ENCODE results near the gene TLR4. TPM values are rescaled to one million over a fixed set of nuclear protein-coding genes. Genes with fewer than 3 reads are reported as not detected.

TLR4 gene
- polyA plus RNA-seq, 2 of the 4 experiments (the other 2 are of a cell fraction) = 0.03 to 0.04 TPM

DNA sequence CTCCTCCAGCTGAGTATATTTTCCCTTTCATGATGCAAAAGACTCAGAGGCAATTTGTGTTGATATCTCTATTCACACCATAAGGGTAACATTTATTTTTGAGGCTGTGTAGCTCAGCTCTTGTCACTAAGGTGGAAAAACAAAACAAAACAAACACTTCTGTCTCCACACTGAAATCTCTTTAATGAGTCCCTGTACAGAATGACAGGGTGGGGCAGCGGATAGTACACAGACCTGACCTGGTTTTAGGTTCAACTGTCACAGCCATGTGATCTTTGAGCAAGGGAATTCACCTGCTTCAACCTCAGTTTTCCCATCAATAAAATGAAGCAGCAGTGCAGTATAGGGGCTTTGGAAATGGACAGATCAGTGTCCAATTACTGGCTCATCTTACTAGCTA, 29.3 kb downstream of the TLR4 start:
- Histone ChIP-seq H3K27ac (no peak overlapping the region), H3K4me1 (no peaks in the 10 kb centered on the region), H3K4me3 (no peak overlapping the region), H3K4me2 (no peak overlapping the region), H3K9me3 (no peaks in the 10 kb centered on the region)
- POLR2A ChIA-PET = no interaction called here
- WGBS (ENCODE audit: missing lambda C conversion rate) = 0% methylated on average over 1 of the region's 1 CpG
- FAIRE-seq (no peak), DNase-seq (ENCODE audit: low read depth in 1 of 2, low spot score in 1 of 2) (no peak), ATAC-seq (no peak)
- TF ChIP-seq BHLHE40 (IDR thresholded peaks at IDR 0.05; ENCODE audit: low read depth, low read length) = no peak
- TF ChIP-seq, protein P1, sequence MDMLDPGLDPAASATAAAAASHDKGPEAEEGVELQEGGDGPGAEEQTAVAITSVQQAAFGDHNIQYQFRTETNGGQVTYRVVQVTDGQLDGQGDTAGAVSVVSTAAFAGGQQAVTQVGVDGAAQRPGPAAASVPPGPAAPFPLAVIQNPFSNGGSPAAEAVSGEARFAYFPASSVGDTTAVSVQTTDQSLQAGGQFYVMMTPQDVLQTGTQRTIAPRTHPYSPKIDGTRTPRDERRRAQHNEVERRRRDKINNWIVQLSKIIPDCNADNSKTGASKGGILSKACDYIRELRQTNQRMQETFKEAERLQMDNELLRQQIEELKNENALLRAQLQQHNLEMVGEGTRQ (IDR thresholded peaks at IDR 0.05) = no peak
- TF ChIP-seq, protein P2, sequence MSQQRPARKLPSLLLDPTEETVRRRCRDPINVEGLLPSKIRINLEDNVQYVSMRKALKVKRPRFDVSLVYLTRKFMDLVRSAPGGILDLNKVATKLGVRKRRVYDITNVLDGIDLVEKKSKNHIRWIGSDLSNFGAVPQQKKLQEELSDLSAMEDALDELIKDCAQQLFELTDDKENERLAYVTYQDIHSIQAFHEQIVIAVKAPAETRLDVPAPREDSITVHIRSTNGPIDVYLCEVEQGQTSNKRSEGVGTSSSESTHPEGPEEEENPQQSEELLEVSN (IDR thresholded peaks at IDR 0.05; ENCODE audit: borderline replicate concordance, low read depth) = no peak
- TF ChIP-seq, protein P3, sequence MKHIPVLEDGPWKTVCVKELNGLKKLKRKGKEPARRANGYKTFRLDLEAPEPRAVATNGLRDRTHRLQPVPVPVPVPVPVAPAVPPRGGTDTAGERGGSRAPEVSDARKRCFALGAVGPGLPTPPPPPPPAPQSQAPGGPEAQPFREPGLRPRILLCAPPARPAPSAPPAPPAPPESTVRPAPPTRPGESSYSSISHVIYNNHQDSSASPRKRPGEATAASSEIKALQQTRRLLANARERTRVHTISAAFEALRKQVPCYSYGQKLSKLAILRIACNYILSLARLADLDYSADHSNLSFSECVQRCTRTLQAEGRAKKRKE (CRISPR knock-in tag; IDR thresholded peaks at IDR 0.05; ENCODE audit: low read depth) = no peak
- no peak for TF ChIP-seq ESRRA (IDR thresholded peaks at IDR 0.05; ENCODE audit: borderline replicate concordance, low read length)
- TF ChIP-seq HEYL (CRISPR knock-in tag; IDR thresholded peaks at IDR 0.05) = no peak
- TF ChIP-seq, protein P4, sequence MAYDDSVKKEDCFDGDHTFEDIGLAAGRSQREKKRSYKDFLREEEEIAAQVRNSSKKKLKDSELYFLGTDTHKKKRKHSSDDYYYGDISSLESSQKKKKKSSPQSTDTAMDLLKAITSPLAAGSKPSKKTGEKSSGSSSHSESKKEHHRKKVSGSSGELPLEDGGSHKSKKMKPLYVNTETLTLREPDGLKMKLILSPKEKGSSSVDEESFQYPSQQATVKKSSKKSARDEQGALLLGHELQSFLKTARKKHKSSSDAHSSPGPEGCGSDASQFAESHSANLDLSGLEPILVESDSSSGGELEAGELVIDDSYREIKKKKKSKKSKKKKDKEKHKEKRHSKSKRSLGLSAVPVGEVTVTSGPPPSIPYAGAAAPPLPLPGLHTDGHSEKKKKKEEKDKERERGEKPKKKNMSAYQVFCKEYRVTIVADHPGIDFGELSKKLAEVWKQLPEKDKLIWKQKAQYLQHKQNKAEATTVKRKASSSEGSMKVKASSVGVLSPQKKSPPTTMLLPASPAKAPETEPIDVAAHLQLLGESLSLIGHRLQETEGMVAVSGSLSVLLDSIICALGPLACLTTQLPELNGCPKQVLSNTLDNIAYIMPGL (CRISPR knock-in tag; IDR thresholded peaks at IDR 0.05; ENCODE audit: borderline replicate concordance) = no peak
- no peak for TF ChIP-seq FOSB (CRISPR knock-in tag; IDR thresholded peaks at IDR 0.05)
- no peak for TF ChIP-seq JUN (IDR thresholded peaks at IDR 0.05)
- TF ChIP-seq ZC3H11A (IDR thresholded peaks at IDR 0.05) = no peak
- TF ChIP-seq FOSL2 (IDR thresholded peaks at IDR 0.05) = no peak
- TF ChIP-seq FOSL2 (CRISPR knock-in tag; IDR thresholded peaks at IDR 0.05) = no peak
- no peak for TF ChIP-seq NFE2L2 (conservative IDR thresholded peaks at IDR 0.05; ENCODE audit: low read length)
- CTCF ChIA-PET = no interaction called here

DNA sequence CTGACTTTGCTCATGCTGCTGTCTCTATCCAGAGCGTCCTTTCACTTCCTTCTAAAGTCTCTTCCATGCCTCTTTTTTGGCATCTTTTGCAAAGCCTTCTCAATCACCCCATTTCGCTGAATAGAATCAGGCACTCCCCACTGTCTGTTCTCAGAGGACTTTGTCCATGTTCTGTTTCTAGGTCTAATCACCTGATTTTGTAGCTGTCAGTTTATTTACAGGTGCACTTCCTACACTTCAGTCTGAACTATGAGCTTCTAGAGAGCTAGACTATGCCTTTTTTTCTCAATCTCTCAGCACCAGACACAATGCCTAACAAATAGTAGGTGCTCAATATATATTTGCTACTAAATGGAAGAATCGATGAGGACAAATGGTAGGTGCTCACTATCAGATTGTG, 29.9 kb downstream of the TLR4 start:
- 0% methylated on average over 3 of the region's 3 CpGs for WGBS (ENCODE audit: missing lambda C conversion rate)
- ATAC-seq (no peak), FAIRE-seq (no peak), DNase-seq (ENCODE audit: low read depth in 1 of 2, low spot score in 1 of 2) (no peak)
- H3K9me3 ChIP-seq = no peaks in the 10 kb centered on the region
- ChIA-PET POLR2A (no interaction called here), CTCF (no interaction called here)
- H3K4me3 ChIP-seq = no peak overlapping the region
- H3K27ac ChIP-seq = no peak overlapping the region
- no peaks in the 10 kb centered on the region for H3K4me1 ChIP-seq
- TF ChIP-seq, protein P5, sequence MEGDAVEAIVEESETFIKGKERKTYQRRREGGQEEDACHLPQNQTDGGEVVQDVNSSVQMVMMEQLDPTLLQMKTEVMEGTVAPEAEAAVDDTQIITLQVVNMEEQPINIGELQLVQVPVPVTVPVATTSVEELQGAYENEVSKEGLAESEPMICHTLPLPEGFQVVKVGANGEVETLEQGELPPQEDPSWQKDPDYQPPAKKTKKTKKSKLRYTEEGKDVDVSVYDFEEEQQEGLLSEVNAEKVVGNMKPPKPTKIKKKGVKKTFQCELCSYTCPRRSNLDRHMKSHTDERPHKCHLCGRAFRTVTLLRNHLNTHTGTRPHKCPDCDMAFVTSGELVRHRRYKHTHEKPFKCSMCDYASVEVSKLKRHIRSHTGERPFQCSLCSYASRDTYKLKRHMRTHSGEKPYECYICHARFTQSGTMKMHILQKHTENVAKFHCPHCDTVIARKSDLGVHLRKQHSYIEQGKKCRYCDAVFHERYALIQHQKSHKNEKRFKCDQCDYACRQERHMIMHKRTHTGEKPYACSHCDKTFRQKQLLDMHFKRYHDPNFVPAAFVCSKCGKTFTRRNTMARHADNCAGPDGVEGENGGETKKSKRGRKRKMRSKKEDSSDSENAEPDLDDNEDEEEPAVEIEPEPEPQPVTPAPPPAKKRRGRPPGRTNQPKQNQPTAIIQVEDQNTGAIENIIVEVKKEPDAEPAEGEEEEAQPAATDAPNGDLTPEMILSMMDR (IDR thresholded peaks at IDR 0.05) = no peak
- no peak overlapping the region for H3K4me2 ChIP-seq

DNA sequence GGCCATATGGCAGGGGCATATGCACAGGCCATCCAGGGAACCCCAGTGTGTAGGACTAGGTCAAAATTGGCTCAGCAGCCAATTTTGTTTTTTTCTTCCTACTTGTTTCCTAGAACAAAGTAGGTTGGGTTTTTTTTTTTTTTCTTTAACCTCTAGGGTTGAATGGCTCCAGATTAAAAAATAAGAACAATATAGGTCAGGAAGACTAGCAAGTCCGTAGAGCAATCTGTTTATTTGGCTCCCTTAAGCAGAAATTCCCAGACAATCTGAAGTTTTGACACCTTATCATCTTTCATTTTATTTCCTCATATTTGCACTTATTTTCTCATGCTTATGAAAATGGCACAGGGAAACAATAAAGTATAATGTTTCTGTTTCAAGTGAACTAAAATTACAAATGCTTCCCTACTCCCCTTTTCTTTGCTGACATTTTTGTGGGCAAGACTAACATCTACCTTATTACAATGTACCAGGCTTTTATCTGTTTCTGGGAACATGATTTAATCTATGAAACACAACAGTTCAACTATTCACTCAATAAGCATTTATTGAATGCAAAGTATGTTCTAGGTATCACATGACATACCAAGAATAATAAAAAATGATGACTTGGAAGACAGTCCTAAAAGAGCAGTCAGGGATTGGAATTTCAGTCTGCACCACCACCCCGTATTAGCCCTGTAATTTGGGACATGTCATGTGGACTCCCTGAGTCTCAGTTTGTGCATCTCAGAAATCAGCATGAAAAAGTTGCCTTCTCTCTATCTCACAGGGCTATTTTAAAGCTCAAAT, 30.5 kb downstream of the TLR4 start:
- ChIA-PET POLR2A (no interaction called here), CTCF (interaction anchor here (1.6 kb wide), 1 partner anchor 12 kb away, joined by 3 read pairs; no protein-coding TSS in a partner anchor)
- DNase-seq (ENCODE audit: low read depth in 1 of 2, low spot score in 1 of 2) (no peak), FAIRE-seq (no peak), ATAC-seq (no peak)
- 0% methylated on average over 2 of the region's 2 CpGs for WGBS (ENCODE audit: missing lambda C conversion rate)
- H3K4me3 ChIP-seq = no peak overlapping the region
- no peaks in the 10 kb centered on the region for H3K4me1 ChIP-seq
- TF ChIP-seq PHF8 (IDR thresholded peaks at IDR 0.05; ENCODE audit: borderline replicate concordance, low read depth) = no peak
- H3K9me3 ChIP-seq = no peaks in the 10 kb centered on the region
- no peak overlapping the region for H3K4me2 ChIP-seq
- H3K27ac ChIP-seq = no peak overlapping the region

Data from A549 (cell line).